HepG2 (cell line): ENCODE measurements around the gene NT5DC2. TPM values are rescaled to one million over a fixed set of nuclear protein-coding genes. Genes with fewer than 3 reads are reported as not detected.

Source experiments
- CSRNP1 ChIP-seq: sonication (generic); formaldehyde crosslinking; IDR thresholded peaks from 2 replicates; pipeline ENCODE4 v1.8.1; 2023; ENCODE audit warnings: mild to moderate bottlenecking, missing genetic modification reagents
- GLI4 ChIP-seq: sonication (generic); formaldehyde crosslinking; IDR thresholded peaks from 2 replicates; pipeline ENCODE4 v1.5.1; 2020; ENCODE audit warnings: missing genetic modification reagents, mild to moderate bottlenecking, moderate library complexity, borderline replicate concordance
- GMEB1 ChIP-seq: sonication (generic); formaldehyde crosslinking; IDR thresholded peaks from 2 replicates; pipeline ENCODE4 v1.5.1; 2020; ENCODE audit warnings: missing genetic modification reagents, mild to moderate bottlenecking, borderline replicate concordance
- MAZ ChIP-seq, 2 experiments: sonication (generic) in 1 of 2; formaldehyde crosslinking in 1 of 2; IDR thresholded peaks; 2 replicates each; pipeline versions ENCODE4 v1.5.0 to v1.6.1; 2012 to 2020; ENCODE audit warnings: low read depth in 2 of 2, mild to moderate bottlenecking in 2 of 2, borderline replicate concordance in 1 of 2, improper control_type of control experiment in 1 of 2, low read length in 1 of 2, missing genetic modification reagents in 1 of 2, moderate library complexity in 1 of 2
- NPAS2 ChIP-seq: sonication (generic); formaldehyde crosslinking; IDR thresholded peaks from 2 replicates; pipeline ENCODE4 v1.8.0; 2022; ENCODE audit warnings: mild to moderate bottlenecking, missing genetic modification reagents, borderline replicate concordance
- PTBP1 ChIP-seq: fragments of 200-400 bp; formaldehyde crosslinking; IDR thresholded peaks from 2 replicates; pipeline ENCODE4 v1.6.1; 2018; ENCODE audit warnings: low read length, low read depth; ENCODE audit not compliant: poor library complexity, severe bottlenecking
- RFX5 ChIP-seq: IDR thresholded peaks from 2 replicates; pipeline ENCODE4 v1.6.1; 2011; ENCODE audit warnings: low read depth, low read length, improper control_type of control experiment
- SMAD1 ChIP-seq: sonication (generic); formaldehyde crosslinking; IDR thresholded peaks from 2 replicates; pipeline ENCODE4 v1.4.0; 2020; ENCODE audit warnings: missing genetic modification reagents, low read depth, mild to moderate bottlenecking, borderline replicate concordance
- SMARCE1 ChIP-seq: fragments of 450-650 bp; IDR thresholded peaks from 2 replicates; pipeline ENCODE4 v1.6.1; 2017; ENCODE audit warnings: borderline replicate concordance
- SP4 ChIP-seq: sonication (generic); formaldehyde crosslinking; IDR thresholded peaks from 2 replicates; pipeline ENCODE4 v1.8.1; 2023; ENCODE audit warnings: mild to moderate bottlenecking, missing genetic modification reagents
- SRSF1 ChIP-seq: fragments of 200-400 bp; formaldehyde crosslinking; optimal IDR thresholded peaks from 2 replicates; pipeline ENCODE3; 2017; ENCODE audit warnings: mild to moderate bottlenecking, low read depth, low read length, moderate library complexity
- SSRP1 ChIP-seq: IDR thresholded peaks from 2 replicates; pipeline ENCODE4 v1.6.1; 2016; ENCODE audit warnings: control low read depth
- SYNCRIP ChIP-seq: fragments of 200-400 bp; formaldehyde crosslinking; IDR thresholded peaks from 2 replicates; pipeline ENCODE4 v1.6.1; 2018; ENCODE audit warnings: mild to moderate bottlenecking, low read depth, low read length; ENCODE audit not compliant: insufficient read depth
- YEATS2 ChIP-seq: sonication (generic); formaldehyde crosslinking; IDR thresholded peaks from 2 replicates; pipeline ENCODE4 v1.4.0; 2020; ENCODE audit warnings: missing genetic modification reagents, borderline replicate concordance
- ZNF207 ChIP-seq: fragments of 450-650 bp; IDR thresholded peaks from 2 replicates; pipeline ENCODE4 v1.6.1; 2016; ENCODE audit warnings: antibody characterized with exemption, borderline replicate concordance
- ZNF24 ChIP-seq: fragments of 450-650 bp; IDR thresholded peaks from 2 replicates; pipeline ENCODE4 v1.6.1; 2017; ENCODE audit warnings: antibody characterized with exemption, mild to moderate bottlenecking
- ZNF431 ChIP-seq: sonication (generic); formaldehyde crosslinking; IDR thresholded peaks from 2 replicates; pipeline ENCODE4 v1.9.0; 2022; ENCODE audit warnings: missing genetic modification reagents, low read depth, mild to moderate bottlenecking, borderline replicate concordance
- ZNF468 ChIP-seq: sonication (generic); formaldehyde crosslinking; IDR thresholded peaks from 2 replicates; pipeline ENCODE4 v1.8.0; 2022; ENCODE audit warnings: mild to moderate bottlenecking, moderate library complexity, missing genetic modification reagents
- ZNF510 ChIP-seq: sonication (generic); formaldehyde crosslinking; IDR thresholded peaks from 2 replicates; pipeline ENCODE4 v1.4.0; 2020; ENCODE audit warnings: low read depth, mild to moderate bottlenecking, missing genetic modification reagents
- polyA plus RNA-seq, 8 experiments: library from polyadenylated mRNA; depleted of rRNA in 3 of 8; stranded (reverse) in 7 of 8; unstranded in 1 of 8; fragments of >200 nt; fragmentation: Illumina TruSeq in 4 of 8; extraction: Trizol in 4 of 8; gene quantifications; 2 replicates each; pipeline versions ENCODE4 v1.2.1 to v1.2.3, GENCODE V29; 2011 to 2016; ENCODE audit warnings: low read depth in 4 of 8, missing spikeins in 1 of 8, mixed read lengths in 1 of 8; ENCODE audit not compliant: insufficient read depth in 1 of 8
- total RNA-seq, 5 experiments: library from RNA; depleted of rRNA; stranded (reverse); fragments of >200 nt; fragmentation: Illumina TruSeq; extraction: Trizol; gene quantifications; 2 replicates each; pipeline ENCODE4 v1.2.3, GENCODE V29; 2016; ENCODE audit warnings: low read depth in 1 of 5
- TF ChIP-seq, protein P1 (sequence below): sonication (generic); formaldehyde crosslinking; IDR thresholded peaks from 2 replicates; pipeline ENCODE4 v1.5.1; 2020; ENCODE audit warnings: mild to moderate bottlenecking, missing genetic modification reagents, moderate library complexity

NT5DC2 gene
- total and polyA plus RNA-seq, 2 of the 13 experiments (the other 11 are each of a cell fraction or from before 2014, with no cell fraction given): 131 to 240 TPM

GRCh38 chr3:52534281-52535183, 875 bp upstream of the NT5DC2 start (continued):
- TF ChIP-seq GMEB1 (CRISPR knock-in tag) (peak; percentile 36; the same call in 1 of the 2 replicates), CSRNP1 (CRISPR knock-in tag) (peak; percentile 55; the same call in 1 of the 2 replicates), SP4 (CRISPR knock-in tag) (no peak), RFX5 (no peak), PTBP1 (no peak), SMAD1 (CRISPR knock-in tag) (0 out of 2 replicates have a peak, but pooled peaks have one; percentile 37), SYNCRIP (no peak), ZNF510 (CRISPR knock-in tag) (0 out of 2 replicates have a peak, but pooled peaks have one; percentile 40), ZNF24 (no peak), YEATS2 (no peak), GLI4 (CRISPR knock-in tag) (peak; percentile 86; the same call in 1 of the 2 replicates), ZNF207 (no peak), ZNF431 (0 out of 2 replicates have a peak, but pooled peaks have one; percentile 31), SRSF1 (no peak), MAZ (IDR thresholded peaks at IDR 0.05; ENCODE audit: borderline replicate concordance, low read depth, low read length) (no peak), MAZ (CRISPR knock-in tag; IDR thresholded peaks at IDR 0.05; ENCODE audit: low read depth) (peak; percentile 51), NPAS2 (CRISPR knock-in tag) (no peak), ZNF468 (CRISPR knock-in tag) (no peak), SMARCE1 (no peak), SSRP1 (CRISPR knock-in tag) (0 out of 2 replicates have a peak, but pooled peaks have one; percentile 53)
- TF ChIP-seq, protein P1, sequence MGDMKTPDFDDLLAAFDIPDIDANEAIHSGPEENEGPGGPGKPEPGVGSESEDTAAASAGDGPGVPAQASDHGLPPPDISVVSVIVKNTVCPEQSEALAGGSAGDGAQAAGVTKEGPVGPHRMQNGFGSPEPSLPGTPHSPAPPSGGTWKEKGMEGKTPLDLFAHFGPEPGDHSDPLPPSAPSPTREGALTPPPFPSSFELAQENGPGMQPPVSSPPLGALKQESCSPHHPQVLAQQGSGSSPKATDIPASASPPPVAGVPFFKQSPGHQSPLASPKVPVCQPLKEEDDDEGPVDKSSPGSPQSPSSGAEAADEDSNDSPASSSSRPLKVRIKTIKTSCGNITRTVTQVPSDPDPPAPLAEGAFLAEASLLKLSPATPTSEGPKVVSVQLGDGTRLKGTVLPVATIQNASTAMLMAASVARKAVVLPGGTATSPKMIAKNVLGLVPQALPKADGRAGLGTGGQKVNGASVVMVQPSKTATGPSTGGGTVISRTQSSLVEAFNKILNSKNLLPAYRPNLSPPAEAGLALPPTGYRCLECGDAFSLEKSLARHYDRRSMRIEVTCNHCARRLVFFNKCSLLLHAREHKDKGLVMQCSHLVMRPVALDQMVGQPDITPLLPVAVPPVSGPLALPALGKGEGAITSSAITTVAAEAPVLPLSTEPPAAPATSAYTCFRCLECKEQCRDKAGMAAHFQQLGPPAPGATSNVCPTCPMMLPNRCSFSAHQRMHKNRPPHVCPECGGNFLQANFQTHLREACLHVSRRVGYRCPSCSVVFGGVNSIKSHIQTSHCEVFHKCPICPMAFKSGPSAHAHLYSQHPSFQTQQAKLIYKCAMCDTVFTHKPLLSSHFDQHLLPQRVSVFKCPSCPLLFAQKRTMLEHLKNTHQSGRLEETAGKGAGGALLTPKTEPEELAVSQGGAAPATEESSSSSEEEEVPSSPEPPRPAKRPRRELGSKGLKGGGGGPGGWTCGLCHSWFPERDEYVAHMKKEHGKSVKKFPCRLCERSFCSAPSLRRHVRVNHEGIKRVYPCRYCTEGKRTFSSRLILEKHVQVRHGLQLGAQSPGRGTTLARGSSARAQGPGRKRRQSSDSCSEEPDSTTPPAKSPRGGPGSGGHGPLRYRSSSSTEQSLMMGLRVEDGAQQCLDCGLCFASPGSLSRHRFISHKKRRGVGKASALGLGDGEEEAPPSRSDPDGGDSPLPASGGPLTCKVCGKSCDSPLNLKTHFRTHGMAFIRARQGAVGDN (CRISPR knock-in tag): peak; percentile 89
